Measurements from ENCODE around the gene GATA2.

The GATA2 gene

GRCh38 chr3:128449111-128449638 lies 43.8 kb downstream of the GATA2 start:
- TF ChIP-seq GLIS3 (CRISPR knock-in tag; IDR thresholded peaks at IDR 0.05) = no peak
- no peak for TF ChIP-seq ZC3H10 (CRISPR knock-in tag; IDR thresholded peaks at IDR 0.05)
- TF ChIP-seq ESRRG (CRISPR knock-in tag; IDR thresholded peaks at IDR 0.05) = no peak
- no peak for TF ChIP-seq ZFP3 (CRISPR knock-in tag; IDR thresholded peaks at IDR 0.05)
- no peak for TF ChIP-seq BACH2 (CRISPR knock-in tag; IDR thresholded peaks at IDR 0.05; ENCODE audit: borderline replicate concordance)
- TF ChIP-seq ARNTL (CRISPR knock-in tag; IDR thresholded peaks at IDR 0.05; ENCODE audit: borderline replicate concordance, low read depth) = no peak
- no peak for TF ChIP-seq SNAI2 (CRISPR knock-in tag; IDR thresholded peaks at IDR 0.05)
- TF ChIP-seq PPARA (CRISPR knock-in tag; IDR thresholded peaks at IDR 0.05; ENCODE audit: borderline replicate concordance) = no peak
- no peak for TF ChIP-seq RARB (CRISPR knock-in tag; IDR thresholded peaks at IDR 0.05)
- no peak for TF ChIP-seq ZNF565 (CRISPR knock-in tag; conservative IDR thresholded peaks at IDR 0.05; ENCODE audit: low read depth)
- no peak for TF ChIP-seq ZNF8 (CRISPR knock-in tag; IDR thresholded peaks at IDR 0.05)
- TF ChIP-seq, protein P1, sequence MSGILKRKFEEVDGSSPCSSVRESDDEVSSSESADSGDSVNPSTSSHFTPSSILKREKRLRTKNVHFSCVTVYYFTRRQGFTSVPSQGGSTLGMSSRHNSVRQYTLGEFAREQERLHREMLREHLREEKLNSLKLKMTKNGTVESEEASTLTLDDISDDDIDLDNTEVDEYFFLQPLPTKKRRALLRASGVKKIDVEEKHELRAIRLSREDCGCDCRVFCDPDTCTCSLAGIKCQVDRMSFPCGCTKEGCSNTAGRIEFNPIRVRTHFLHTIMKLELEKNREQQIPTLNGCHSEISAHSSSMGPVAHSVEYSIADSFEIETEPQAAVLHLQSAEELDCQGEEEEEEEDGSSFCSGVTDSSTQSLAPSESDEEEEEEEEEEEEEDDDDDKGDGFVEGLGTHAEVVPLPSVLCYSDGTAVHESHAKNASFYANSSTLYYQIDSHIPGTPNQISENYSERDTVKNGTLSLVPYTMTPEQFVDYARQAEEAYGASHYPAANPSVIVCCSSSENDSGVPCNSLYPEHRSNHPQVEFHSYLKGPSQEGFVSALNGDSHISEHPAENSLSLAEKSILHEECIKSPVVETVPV (CRISPR knock-in tag; IDR thresholded peaks at IDR 0.05) = no peak
- no peak for TF ChIP-seq CREB5 (CRISPR knock-in tag; IDR thresholded peaks at IDR 0.05; ENCODE audit: low read depth)
- TF ChIP-seq TCF4 (CRISPR knock-in tag; IDR thresholded peaks at IDR 0.05; ENCODE audit: borderline replicate concordance) = no peak
- TF ChIP-seq OSR1 (CRISPR knock-in tag; IDR thresholded peaks at IDR 0.05) = no peak
- no peak for TF ChIP-seq TSHZ2 (CRISPR knock-in tag; IDR thresholded peaks at IDR 0.05)
- TF ChIP-seq PATZ1 (CRISPR knock-in tag; IDR thresholded peaks at IDR 0.05; ENCODE audit: borderline replicate concordance) = no peak
- TF ChIP-seq ZNF70 (CRISPR knock-in tag; IDR thresholded peaks at IDR 0.05) = no peak
- TF ChIP-seq ISL1 (CRISPR knock-in tag; IDR thresholded peaks at IDR 0.05) = no peak
- TF ChIP-seq, protein P2, sequence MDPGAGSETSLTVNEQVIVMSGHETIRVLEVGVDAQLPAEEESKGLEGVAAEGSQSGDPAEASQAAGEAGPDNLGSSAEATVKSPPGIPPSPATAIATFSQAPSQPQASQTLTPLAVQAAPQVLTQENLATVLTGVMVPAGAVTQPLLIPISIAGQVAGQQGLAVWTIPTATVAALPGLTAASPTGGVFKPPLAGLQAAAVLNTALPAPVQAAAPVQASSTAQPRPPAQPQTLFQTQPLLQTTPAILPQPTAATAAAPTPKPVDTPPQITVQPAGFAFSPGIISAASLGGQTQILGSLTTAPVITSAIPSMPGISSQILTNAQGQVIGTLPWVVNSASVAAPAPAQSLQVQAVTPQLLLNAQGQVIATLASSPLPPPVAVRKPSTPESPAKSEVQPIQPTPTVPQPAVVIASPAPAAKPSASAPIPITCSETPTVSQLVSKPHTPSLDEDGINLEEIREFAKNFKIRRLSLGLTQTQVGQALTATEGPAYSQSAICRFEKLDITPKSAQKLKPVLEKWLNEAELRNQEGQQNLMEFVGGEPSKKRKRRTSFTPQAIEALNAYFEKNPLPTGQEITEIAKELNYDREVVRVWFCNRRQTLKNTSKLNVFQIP (CRISPR knock-in tag; IDR thresholded peaks at IDR 0.05; ENCODE audit: borderline replicate concordance, low read depth) = no peak
- ATAC-seq = no peak

- TF ChIP-seq, protein P1 (CRISPR knock-in tag; IDR thresholded peaks at IDR 0.05) = no peak
- TF ChIP-seq ZFP3 (CRISPR knock-in tag; IDR thresholded peaks at IDR 0.05) (no peak), ARNTL (CRISPR knock-in tag; IDR thresholded peaks at IDR 0.05; ENCODE audit: borderline replicate concordance, low read depth) (no peak), ZNF565 (CRISPR knock-in tag; conservative IDR thresholded peaks at IDR 0.05; ENCODE audit: low read depth) (no peak), TOX (CRISPR knock-in tag; IDR thresholded peaks at IDR 0.05; ENCODE audit: borderline replicate concordance) (no peak), TCF4 (CRISPR knock-in tag; IDR thresholded peaks at IDR 0.05; ENCODE audit: borderline replicate concordance) (no peak), RARB (CRISPR knock-in tag; IDR thresholded peaks at IDR 0.05) (no peak), PATZ1 (CRISPR knock-in tag; IDR thresholded peaks at IDR 0.05; ENCODE audit: borderline replicate concordance) (no peak), SNAI2 (CRISPR knock-in tag; IDR thresholded peaks at IDR 0.05) (no peak), GLIS3 (CRISPR knock-in tag; IDR thresholded peaks at IDR 0.05) (no peak), CSDC2 (CRISPR knock-in tag; IDR thresholded peaks at IDR 0.05) (no peak), BACH2 (CRISPR knock-in tag; IDR thresholded peaks at IDR 0.05; ENCODE audit: borderline replicate concordance) (no peak), PPARA (CRISPR knock-in tag; IDR thresholded peaks at IDR 0.05; ENCODE audit: borderline replicate concordance) (no peak), ZFP30 (CRISPR knock-in tag; IDR thresholded peaks at IDR 0.05) (no peak), ESRRG (CRISPR knock-in tag; IDR thresholded peaks at IDR 0.05) (no peak)
- no peak for ATAC-seq
These were observed 44.5 kb downstream of the GATA2 start for GRCh38 chr3:128448491-128448890.

All from SK-N-SH treated with all-trans-retinoic acid at 6 μM for 48 hours (cell line).